Posterior cingulate gyrus (tissue), 11 donors: Measurements from ENCODE around the gene ASTN2.

ENCODE experiments used
- DNase-seq, 10 donors: peaks; one replicate each; pipeline versions ENCODE4 v3.0.0 to v3.0.0-alpha.2; 2020 to 2021; ENCODE audit warnings: mixed read lengths in 3 of 10
- intact Hi-C: fragments of 100-400 bp; cut with DNase I; formaldehyde crosslinking; loops from one replicate; pipeline ENCODE4 v1.15.1; 2023

The ASTN2 gene

DNA sequence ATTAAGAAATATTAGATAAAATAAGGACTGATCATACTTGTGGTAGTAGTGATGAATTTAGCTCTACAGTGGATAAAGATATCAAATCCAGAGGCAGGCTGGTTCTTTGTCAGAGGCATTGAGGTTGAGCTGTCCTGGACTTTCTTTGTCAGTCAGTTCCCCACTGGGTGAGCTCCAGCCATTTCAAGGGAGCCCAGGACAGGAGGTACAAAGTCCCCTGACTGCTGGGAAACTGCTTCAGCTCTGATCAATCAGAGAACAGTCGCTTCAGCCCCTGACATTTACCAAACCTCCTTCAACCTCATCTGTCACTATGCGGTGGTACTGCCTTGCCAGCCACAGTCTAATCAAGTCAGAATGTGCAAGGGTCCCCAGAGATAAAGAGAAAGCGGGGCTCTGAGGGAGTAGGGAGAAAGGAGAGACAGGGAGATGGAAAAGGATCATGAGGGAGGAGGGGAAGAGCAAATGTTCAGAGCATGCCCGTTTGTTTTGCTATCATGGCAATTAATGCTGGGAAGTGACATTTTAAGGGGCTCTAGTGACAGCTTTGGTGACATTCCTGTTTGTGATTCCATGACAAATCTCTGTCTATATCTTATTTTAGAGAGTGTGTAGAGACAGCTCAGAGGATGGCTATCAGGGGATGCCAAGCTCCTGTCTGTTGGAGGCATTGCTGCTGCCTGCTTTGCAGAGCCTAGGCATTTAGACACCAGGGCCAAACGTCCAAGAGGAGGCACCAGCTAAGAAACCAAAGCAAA lies 223.2 kb downstream of the ASTN2 start:
- intact Hi-C loops = no loop called here
- DNase-seq = no peak

DNA sequence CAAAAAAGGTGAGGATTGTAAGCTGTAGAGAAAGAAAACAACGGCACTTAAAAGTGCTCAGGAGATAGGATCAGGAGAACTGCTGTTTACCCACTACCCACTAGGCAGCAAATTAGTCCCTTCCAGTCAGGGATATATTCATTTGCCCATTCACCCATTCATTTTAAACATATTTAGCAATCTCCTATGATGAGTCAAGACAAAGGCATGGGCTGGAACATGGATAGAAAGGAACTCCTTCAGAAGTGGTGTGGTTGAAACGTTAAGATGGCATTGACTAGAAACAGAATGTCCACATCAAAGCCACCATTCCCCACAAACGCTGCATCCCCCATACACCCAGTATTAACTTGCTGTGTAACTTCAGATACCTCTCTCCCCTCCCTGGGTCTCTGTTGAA lies 225.7 kb downstream of the ASTN2 start:
- intact Hi-C loops = no loop called here
- DNase-seq = no peak

DNA sequence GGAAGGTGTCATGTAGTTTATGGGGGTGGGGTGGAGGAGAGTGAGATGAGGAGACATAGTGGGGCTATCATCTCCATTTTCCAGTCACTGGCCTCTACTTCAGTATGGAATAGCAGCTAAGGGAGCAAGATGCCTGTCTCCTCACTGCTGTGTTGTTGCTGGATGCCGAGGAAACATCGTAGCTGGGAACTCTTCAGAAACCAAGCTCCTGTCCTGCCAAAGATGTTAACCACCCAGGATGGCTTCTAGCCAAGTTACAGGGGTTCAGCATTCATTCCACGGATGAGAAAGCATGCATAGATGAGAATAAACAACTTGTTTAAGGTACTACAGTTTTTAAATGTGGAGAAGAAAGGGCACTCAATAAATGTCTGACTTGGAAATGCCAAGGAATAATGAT lies 226.5 kb downstream of the ASTN2 start:
- DNase-seq = no peak
- intact Hi-C loops = no loop called here

DNA sequence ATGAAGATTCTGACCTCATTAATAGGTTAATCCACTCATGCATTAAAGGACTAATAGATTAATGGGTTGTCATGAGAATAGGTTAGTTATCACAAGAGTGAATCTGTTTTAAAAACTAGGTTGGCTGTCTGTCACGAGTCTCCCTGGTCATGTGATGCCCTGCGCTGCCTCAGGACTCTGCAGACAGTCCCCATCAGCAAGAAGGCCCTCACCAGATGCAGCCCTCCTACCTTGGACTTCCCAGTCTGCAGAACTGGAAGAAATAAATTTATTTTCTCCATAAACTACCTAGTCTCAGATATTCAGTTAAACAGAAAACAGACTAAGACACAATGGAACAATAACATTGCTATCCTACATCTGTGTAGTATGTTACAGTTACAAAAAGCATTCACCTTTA lies 227.4 kb downstream of the ASTN2 start:
- intact Hi-C loops = no loop called here
- DNase-seq = no peak

DNA sequence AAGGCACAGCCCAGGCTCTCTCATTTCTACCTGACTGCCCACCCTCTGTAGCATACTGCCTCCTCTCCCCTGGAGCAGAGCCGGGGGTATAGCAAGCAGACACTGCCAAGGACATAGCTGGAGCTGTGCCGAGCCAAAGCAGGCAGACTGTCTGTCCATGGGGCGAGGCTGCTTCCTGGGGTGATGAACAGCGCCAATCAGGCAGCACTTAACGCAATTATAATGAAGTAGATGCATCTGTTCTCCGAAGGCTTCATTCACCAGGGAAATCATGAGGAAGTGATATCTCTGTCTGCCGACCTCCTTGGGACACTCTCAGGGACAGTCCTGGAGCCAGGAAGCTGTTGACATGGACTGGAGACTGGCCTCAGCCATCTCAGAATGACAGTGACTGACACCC lies 230.7 kb downstream of the ASTN2 start:
- DNase-seq = peak in 2 of 10 donors; percentile 10 to 80
- intact Hi-C loops = no loop called here

DNA sequence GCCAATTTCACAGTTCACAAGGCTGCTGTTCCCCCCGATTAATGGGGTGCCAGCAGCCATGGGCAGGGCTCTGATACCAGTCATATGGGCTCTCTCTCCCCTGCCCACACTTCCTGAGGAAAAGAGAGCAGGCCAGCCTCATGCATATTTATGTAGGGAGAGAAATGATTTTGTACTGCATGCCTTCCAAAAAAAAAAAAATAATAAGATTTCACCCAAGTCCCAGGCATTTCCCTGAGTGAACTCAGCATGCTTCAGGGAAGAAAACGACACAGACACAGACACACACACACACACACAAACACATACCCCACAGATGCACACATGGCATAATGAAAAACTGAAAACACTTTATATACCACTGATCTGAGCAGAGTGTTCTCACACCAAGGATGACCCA lies 232.8 kb downstream of the ASTN2 start:
- DNase-seq = no peak
- intact Hi-C loops = no loop called here

DNA sequence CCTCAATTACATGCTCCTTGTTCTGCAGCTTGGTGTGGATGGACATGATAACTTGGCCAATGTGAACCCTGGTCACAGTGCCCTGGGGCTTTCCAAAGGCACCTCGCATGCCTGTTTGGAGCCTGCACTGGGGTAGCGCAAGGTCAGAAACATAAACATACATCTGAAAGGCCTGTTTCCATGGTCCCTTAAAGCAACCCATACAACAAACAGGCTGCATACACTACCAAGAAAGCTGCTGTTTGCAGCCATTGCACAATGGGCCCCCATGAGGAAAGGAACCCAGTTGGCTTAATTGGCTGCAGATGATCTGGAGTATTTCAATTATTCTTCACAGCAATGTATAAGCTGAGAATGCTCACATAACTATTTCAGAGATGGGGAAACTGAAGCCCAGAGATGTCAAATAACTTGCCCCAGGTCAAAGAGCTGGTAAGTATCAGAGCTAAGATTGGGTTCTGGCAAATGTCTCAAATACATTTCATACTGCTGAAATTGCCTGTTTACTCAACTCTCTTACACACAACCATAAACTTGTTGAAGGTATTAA lies 233.9 kb downstream of the ASTN2 start:
- intact Hi-C loops = no loop called here
- no peak for DNase-seq

DNA sequence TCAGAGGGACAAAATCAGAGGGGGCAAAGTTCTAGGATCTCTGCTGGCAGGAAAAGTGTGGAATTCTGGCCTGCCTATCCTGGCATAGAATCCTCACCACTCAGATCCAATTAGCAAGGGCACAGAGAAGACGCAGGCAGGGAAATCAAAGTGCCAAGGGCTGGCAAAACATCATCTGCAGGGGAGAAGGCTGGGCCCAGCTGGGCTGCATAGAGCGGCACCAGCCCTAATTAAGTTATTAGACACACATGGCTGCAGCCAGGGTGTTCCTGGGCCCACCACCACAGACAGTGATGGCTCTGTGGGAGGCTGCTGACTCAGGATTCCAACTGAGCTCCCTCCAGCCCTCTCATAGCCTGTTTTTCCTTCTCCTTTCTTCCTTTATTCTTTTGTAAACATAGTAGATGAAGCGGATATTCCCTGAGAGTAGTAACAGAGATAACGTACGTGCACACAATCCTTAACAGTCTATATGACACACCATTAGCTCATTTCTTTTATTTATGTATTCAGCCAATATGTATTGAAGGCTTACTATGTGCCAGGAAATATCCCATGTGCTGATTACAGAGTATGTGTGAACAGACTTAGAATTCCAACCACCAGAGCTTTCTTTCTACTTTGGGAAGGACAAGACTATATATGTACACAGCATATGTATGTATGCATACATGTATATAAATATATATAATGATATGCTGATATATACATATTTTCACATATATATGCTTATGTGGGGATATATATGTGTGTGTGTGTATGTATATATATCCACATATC lies 236.1 kb downstream of the ASTN2 start:
- peak in 8 of 10 donors; percentile 15 to 89 (median 32) for DNase-seq
- intact Hi-C loops = no loop called here

DNA sequence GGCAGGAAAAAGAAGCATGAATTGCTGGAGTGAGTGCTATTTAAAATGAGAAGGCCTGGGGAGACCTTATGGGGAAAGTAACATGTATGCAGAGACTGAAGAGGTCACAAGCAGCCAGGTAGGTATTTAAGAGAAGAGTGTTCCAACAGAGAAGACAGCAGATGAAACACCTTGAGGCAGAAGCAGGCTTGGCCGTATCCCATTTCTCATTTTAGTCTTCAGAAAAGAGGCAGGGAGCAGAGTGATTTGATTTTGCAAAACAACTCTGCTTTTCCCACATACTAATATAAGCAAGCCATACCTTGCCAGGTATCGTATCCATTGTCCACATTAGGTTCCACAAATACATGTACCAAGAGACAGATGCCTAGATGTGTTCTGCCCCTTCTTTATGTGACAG lies 244.3 kb downstream of the ASTN2 start:
- no peak for DNase-seq
- intact Hi-C loops = no loop called here

DNA sequence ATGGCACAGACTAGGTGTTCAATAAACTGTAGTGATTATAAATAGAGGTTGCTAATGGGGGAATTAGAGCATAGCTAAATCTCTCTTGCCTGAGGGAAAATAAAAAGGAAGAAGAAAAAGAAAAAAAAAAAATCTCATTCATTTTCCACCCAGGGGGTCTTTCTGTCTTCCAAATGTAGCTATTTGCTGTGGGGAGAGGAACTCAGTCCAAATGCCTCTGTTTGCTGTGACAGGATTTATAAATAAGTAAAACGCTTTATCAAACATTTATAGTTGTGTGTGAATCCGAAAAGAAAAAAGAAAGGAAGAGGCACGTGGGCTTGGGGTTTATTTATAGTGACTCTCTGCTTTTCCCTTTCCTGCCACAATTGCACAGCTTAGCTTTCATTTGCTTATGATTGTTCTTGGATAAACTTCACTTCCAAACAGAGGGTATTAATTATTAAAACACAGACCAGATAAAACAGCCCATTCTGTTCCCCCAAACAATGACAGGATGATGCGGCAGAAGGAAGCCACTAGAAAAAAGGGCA lies 245.7 kb downstream of the ASTN2 start:
- DNase-seq = no peak
- intact Hi-C loops = no loop called here

DNA sequence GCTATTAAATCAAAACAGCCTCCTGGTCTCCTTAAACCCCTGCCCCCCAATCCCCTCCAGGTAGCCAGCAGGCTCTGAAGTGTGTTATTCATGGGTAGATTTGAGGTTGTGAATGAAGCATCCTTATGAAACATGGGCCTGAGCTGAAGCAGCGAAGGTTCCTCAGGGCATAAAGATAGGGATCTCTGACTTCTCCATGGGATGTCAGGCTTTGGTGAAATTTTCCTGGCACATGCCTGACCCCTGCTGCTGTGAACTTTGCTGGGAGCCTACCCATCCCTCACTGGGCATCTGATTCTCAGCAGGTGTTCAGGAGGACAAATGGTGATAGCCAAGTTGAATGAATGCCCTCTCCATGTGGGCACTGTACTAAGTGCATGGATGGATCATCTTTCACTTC lies 250.3 kb downstream of the ASTN2 start:
- no peak for DNase-seq
- intact Hi-C loops = no loop called here

DNA sequence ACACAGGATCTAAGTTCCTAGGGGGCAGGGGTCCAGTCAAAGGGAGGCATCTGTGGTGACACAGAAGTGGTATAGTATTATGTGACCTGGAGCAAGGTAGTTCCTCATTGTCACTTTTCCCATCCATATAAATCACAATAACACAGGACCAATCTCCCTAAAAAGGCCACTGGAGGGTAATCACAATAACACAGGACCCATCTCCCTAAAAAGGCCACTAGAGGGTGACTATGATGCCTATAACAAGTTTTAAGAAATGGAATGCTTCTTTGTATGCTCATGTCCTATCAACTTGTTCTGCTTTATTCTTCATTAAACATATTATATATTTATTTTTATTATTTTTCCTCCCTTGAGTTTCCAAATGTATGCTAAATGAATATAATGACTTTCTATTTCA lies 254.6 kb downstream of the ASTN2 start:
- DNase-seq = no peak
- intact Hi-C loops = no loop called here

DNA sequence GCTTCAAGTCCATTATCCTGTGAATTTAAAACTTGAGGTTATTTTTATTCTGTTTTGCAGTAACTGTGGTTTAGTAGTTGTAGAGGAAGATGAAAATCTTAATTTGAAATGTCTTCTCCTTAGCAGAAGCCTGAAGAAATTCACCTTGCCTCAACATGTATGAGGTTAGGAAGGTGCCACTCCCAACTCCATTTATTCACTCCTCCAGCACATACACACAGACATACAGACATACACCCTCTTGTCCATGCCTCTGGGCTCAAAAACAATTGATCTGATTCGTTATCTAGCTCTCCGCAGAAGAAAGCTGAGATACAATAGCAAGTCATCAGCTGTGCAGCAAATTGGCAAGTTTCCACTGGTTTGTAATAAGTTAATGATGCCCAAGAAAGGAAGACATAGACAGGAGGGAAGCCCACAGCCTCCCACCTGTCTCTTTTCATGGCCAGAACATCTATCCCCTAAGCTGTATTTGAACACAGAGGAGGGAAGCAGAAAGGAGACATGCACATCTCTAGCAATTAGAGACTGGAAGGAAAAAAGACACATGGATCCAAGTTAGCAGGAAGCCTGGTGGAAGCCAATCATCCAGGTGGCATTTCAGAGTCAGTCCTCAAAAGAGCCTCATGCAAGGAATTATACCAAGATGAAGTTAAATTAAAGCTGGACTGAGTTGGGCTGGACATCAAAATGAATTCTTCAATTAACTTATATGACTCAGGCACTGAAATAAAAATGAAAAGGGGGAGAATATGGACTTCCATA lies 257.9 kb downstream of the ASTN2 start:
- DNase-seq = no peak
- intact Hi-C loops = no loop called here

DNA sequence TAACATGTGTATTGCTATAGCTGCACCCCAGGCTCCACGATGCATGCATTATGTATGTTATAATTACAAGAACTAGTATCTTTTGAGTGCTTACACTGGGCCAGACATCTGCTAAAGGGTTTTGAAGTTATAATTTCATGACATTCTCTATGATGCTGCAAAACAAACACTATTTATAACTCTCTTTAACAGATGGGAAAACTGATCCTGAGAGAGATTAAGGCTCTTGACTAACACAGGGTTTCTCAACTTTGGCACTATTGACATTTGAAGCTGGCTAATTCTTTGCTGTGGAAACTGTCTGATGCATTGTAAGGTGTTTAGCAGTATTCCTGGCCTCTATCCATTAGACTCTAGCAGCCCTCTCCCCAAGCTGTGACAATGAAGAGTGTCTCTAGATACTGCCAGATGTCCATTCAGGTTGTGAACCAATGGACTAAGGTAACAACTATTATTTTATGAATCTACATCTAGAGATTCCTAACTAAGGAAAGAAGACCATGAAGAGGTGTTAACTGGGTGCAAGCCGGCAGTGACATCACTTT lies 258.6 kb downstream of the ASTN2 start:
- no peak for DNase-seq
- intact Hi-C loops = no loop called here

DNA sequence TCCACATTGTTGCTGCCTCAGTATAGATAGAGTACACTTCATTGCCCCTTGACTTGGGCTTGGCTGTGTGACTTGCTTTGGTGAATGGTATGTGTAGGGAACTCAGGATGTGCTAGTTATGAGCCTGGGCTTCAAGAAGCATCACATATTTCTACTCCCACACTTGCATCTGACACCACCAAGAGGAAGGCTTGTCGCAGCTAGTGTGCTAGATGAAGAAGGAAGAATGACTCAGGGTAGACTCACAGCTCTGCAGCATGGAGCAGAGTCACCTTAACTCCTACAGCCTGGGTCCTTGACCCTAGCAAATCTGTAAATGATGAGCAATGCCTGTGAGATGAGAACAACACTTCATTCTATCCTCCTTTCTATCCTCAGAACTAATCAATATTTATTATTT lies 261.8 kb downstream of the ASTN2 start:
- DNase-seq = no peak
- intact Hi-C loops = no loop called here

DNA sequence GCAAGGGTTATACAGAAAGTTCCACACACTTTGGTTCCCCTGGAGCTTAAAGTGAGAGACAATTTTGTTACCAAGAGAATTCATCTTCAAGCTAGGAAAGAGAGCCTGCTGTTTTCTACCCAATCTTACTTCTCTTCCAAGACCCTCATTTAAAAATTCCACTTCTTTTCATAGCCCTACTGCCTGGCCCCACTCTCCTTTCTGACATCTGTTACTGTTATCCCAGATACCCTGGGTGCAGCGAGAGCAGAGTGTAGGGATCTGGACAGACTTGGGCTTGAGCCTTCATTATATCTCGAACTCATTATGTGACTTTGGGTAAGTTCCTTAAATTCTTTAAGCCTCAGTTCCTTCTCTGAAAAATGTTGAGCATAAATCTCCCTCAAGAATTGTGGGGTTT lies 263.1 kb downstream of the ASTN2 start:
- intact Hi-C loops = no loop called here
- no peak for DNase-seq

DNA sequence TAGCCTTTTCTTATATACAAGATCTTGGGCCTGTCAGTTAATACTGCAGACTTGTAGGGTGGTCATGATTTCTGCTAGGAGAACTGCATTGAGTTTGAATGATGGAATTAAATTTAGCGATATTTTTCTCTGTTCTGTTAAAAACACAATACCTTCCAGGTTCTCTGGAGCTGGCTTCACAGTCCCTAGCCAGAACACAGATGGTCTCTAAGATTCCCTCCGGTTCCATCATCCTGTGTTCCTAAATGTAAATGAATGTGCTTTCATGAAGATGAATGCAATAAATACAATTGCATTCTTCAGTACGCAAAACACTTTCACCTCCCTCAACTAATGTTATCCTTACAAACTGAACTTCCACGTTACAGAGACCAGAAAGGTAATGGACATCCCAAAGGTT lies 264.9 kb downstream of the ASTN2 start:
- no peak for DNase-seq
- intact Hi-C loops = no loop called here

DNA sequence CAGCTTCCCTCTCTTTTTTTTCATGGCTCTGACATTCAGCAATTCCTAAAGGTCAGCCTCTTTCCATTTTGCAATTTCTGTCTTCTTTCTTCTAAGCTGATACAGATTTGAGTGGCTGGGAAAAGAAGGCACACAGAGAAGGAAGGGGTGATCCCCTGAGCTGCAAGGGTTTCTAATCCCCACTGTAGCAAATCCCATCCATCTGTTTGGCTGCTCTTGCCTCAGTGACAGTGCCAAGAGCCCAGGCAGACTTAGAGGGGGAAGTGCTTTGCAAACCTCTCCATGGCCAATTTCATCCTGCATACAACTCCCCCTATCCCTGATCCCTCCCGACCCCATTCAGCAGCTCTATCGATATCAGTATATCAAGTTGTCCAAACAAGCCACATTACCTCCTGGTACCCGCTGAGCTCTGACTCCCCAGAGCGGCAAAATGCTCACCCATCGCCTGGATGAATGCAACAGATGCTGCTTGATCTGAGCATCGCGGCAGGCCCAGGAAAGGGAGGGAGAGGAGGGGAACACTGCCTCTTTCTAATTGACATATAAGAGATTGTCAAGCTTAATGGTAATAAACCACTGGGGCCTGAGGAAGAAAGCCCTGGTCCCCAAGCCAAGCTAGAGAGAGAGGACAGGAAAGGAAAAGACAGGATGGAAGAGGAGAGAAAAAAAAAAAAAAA lies 268.9 kb downstream of the ASTN2 start:
- intact Hi-C loops = no loop called here
- no peak for DNase-seq

DNA sequence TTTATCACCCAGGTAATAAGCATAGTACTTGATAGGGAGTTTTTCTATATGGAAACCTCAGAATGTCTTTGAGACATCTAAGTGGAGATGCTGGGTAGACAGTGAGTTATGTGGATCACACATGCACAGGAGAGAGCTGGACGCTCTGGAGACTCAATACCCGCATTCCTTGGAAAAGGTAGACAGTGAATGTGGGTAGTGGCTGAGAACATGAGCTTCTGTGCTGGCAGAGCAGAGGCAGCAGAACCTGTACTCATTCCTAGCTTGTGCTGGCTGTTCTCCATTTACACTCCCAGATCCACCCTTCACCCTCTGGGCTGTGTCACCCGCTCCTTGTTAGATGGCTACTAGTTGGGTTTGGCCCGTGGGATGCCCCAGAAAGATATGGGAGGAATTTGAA lies 269.8 kb downstream of the ASTN2 start:
- intact Hi-C loops = no loop called here
- no peak for DNase-seq

DNA sequence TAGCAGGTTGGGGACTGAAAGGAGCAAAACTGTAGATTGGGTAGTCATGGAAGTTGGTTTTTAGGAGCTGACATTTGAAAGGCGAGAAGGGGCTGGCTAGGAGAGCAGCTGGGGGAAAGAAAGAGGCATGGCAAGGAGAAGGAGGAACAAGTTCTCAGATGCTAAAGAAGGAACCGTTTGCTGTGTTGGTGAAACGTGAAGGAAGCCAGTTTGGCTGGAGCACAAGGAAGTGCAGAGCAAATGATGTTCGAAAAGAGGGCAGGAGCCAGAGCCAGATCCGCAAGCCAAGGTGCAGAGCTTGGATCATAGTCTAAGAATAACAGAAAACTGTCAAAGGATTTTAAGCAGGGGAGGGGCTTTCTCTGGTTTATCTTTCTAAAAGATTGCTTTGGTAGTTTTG lies 276.6 kb downstream of the ASTN2 start:
- intact Hi-C loops = no loop called here
- peak in 1 of 10 donors; percentile 19 for DNase-seq
